Psoas muscle (tissue), 8 donors: ENCODE data around the gene COPG2. TPM values are rescaled to one million over a fixed set of nuclear protein-coding genes. Genes with fewer than 3 reads are reported as not detected.
A peak's percentile ranks its signal among the peaks of the same experiment; 100 is the strongest.

ENCODE experiments used
- ATAC-seq, 4 donors: fragments of 200-7000 bp; cut with Tn5 transposase; one replicate each; pipeline ENCODE4 v1.9.1; 2020; ENCODE audit warnings: moderate library complexity in 3 of 4, mild to moderate bottlenecking in 2 of 4
- DNase-seq, 2 donors: peaks; one replicate each; pipeline ENCODE4 v3.0.0-alpha.2; 2020
- H3K27ac ChIP-seq: fragments of 200-600 bp; one replicate; pipeline ENCODE4 v1.8.0; 2022
- H3K27me3 ChIP-seq, 3 donors: fragments of 200-600 bp in 1 of 3; one replicate each; pipeline versions ENCODE4 v1.6.1 to v1.8.0; 2013 to 2022; ENCODE audit warnings: low read length in 2 of 3, mild to moderate bottlenecking in 2 of 3, moderate library complexity in 1 of 3; ENCODE audit not compliant: insufficient read depth in 3 of 3
- H3K36me3 ChIP-seq, 2 donors: fragments of 200-600 bp in 1 of 2; one replicate each; pipeline versions ENCODE4 v1.6.1 to v1.8.0; 2013 to 2022; ENCODE audit warnings: low read depth in 1 of 2, mild to moderate bottlenecking in 1 of 2, moderate library complexity in 1 of 2; ENCODE audit not compliant: insufficient read depth in 1 of 2
- H3K4me1 ChIP-seq: fragments of 200-600 bp; one replicate; pipeline ENCODE4 v1.8.0; 2022
- H3K4me3 ChIP-seq: fragments of 200-600 bp; one replicate; pipeline ENCODE4 v1.8.0; 2022; ENCODE audit warnings: mild to moderate bottlenecking
- H3K9me3 ChIP-seq: fragments of 200-600 bp; one replicate; pipeline ENCODE4 v1.8.0; 2022
- WGBS, 3 donors: extraction: QIAGEN DNeasy Blood & Tissue Kit; methylation state at CpG; one replicate each; pipeline versions ENCODE4 v1.1.6 to v1.1.7; 2013; 5-methylcytosine and 5-hydroxymethylcytosine counted together
- intact Hi-C, 2 donors: fragments of 100-400 bp; cut with DNase I; formaldehyde crosslinking; loops; one replicate each; pipeline versions ENCODE4 v1.11.0 to v1.14.2; 2022
- polyA plus RNA-seq, 3 donors: library from polyadenylated mRNA; stranded (reverse); fragments of 200-250 nt; gene quantifications; one replicate each; pipeline ENCODE4 v1.2.3, GENCODE V29; 2013
- total RNA-seq, 4 donors: library from RNA; stranded (reverse); fragmentation: NEBNext Ultra II Directional in 2 of 4; extraction: Animal tissue kit (Norgen Biotek cat#: 25700) in 2 of 4; gene quantifications; one replicate each; pipeline versions ENCODE4 v1.2.1 to v1.2.4, GENCODE V29; 2021 to 2023
- TF ChIP-seq, protein P1 (sequence below): fragments of 200-600 bp; IDR thresholded peaks from one replicate; pipeline ENCODE4 v1.8.0; 2022; ENCODE audit warnings: antibody characterized with exemption
- donor health status: healthy with polysubstance abuse.
- donor health status: DM: no; HTN: no; CAD: no; lungs with moderate emphysema.
- donor health status: Bipolar disorder and iron deficiency.
- donor health status: healthy.
- donor health status: DM: yes; HTN: yes; CAD: no.
- donor health status: DM: no; HTN: no; CAD: no.
- donor health status: DM: no; HTN: no; CAD: no.
- donor health status: DM: yes; HTN: yes; CAD: no.

The COPG2 gene
- total and polyA plus RNA-seq, 7 donors: 9.6 to 21.5 (median 13.2) TPM

DNA sequence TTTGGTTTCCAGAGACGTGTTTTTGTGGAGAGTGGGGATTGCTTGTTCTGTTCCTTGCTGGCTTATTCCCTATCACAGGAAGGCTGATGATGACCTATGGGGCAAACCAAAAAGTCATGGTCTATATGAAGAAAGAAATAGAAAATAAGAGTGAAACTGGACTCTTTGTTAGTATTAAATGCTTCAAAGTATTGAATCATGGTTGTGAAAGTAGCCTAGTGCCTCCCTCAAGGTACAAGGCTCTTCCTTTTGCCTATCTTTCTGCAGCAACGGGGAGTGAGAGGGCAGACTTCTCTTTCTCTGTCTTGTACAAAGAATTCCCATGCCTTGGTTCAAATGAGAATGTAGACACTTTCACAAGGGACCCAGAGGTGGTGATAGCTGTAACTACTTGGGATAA lies 167.6 kb downstream of the COPG2 start:
- peaks cover 0 to 17% of the 10 kb centered on the region in 2 donors for H3K36me3 ChIP-seq
- WGBS, 3 donors: 75 to 78% (median 77%) methylated on average over 2 of the region's 2 CpGs
- no peak for DNase-seq
- H3K27me3 ChIP-seq: peaks cover 0 to 3% (median 0%) of the 10 kb centered on the region in 3 donors
- no peak for ATAC-seq
- H3K4me3 ChIP-seq: no peak overlapping the region
- H3K4me1 ChIP-seq: no peaks in the 10 kb centered on the region
- H3K9me3 ChIP-seq: no peaks in the 10 kb centered on the region
- intact Hi-C loops: no loop called here
- H3K27ac ChIP-seq: no peak overlapping the region
- TF ChIP-seq, protein P1, sequence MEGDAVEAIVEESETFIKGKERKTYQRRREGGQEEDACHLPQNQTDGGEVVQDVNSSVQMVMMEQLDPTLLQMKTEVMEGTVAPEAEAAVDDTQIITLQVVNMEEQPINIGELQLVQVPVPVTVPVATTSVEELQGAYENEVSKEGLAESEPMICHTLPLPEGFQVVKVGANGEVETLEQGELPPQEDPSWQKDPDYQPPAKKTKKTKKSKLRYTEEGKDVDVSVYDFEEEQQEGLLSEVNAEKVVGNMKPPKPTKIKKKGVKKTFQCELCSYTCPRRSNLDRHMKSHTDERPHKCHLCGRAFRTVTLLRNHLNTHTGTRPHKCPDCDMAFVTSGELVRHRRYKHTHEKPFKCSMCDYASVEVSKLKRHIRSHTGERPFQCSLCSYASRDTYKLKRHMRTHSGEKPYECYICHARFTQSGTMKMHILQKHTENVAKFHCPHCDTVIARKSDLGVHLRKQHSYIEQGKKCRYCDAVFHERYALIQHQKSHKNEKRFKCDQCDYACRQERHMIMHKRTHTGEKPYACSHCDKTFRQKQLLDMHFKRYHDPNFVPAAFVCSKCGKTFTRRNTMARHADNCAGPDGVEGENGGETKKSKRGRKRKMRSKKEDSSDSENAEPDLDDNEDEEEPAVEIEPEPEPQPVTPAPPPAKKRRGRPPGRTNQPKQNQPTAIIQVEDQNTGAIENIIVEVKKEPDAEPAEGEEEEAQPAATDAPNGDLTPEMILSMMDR: no peak

DNA sequence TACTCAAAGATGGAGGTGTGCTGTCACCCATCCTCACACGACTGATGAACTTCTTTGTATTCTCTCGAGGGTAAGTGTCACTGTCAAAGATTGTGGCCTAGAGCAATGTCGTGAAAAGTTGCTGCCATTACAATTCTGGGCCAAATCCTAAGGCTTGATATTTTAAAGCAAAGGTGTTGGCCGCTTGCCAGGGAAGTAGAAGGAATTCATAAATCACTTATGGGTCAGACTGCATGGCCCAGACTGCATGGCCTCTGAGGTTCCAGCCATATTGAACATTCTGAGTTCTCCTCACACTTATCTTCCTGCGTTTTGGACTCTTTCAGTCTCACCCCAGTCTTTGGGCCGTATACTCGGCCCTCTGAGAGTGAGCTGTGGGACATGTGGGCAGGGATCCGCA lies 168.1 kb downstream of the COPG2 start:
- H3K27ac ChIP-seq: no peak overlapping the region
- DNase-seq: no peak
- H3K4me3 ChIP-seq: no peak overlapping the region
- H3K9me3 ChIP-seq: no peaks in the 10 kb centered on the region
- peaks cover 0 to 3% (median under 1%) of the 10 kb centered on the region in 3 donors for H3K27me3 ChIP-seq
- TF ChIP-seq, protein P1: no peak
- intact Hi-C loops: no loop called here
- no peak for ATAC-seq
- peaks cover 0 to 17% of the 10 kb centered on the region in 2 donors for H3K36me3 ChIP-seq
- H3K4me1 ChIP-seq: no peaks in the 10 kb centered on the region
- 77 to 81% (median 78%) methylated on average over 8 of the region's 8 CpGs for WGBS, 3 donors

GRCh38 chr7:130494431-130494858 lies 174.1 kb downstream of the COPG2 start:
- intact Hi-C loops: no loop called here
- TF ChIP-seq, protein P1: no peak
- 47 to 52% (median 51%) methylated on average over 2 of the region's 2 CpGs for WGBS, 3 donors
- no peak for DNase-seq
- no peaks in the 10 kb centered on the region for H3K9me3 ChIP-seq
- no peaks in the 10 kb centered on the region for H3K36me3 ChIP-seq
- no peak for ATAC-seq
- no peak overlapping the region for H3K4me3 ChIP-seq
- peaks cover 0 to 47% (median 16%) of the 10 kb centered on the region in 3 donors for H3K27me3 ChIP-seq
- H3K27ac ChIP-seq: no peak overlapping the region
- H3K4me1 ChIP-seq: no peaks in the 10 kb centered on the region

- Histone ChIP-seq H3K4me1 (no peaks in the 10 kb centered on the region), H3K27me3 (peaks cover 0 to 50% (median 21%) of the 10 kb centered on the region in 3 donors), H3K27ac (no peak overlapping the region), H3K4me3 (peak overlapping the region; percentile 61), H3K36me3 (no peaks in the 10 kb centered on the region), H3K9me3 (no peaks in the 10 kb centered on the region)
- 44 to 49% (median 49%) methylated on average over 13 of the region's 13 CpGs for WGBS, 3 donors
- ATAC-seq: no peak
- intact Hi-C loops: no loop called here
- TF ChIP-seq, protein P1: no peak
- no peak for DNase-seq
These were observed 175.2 kb downstream of the COPG2 start for GRCh38 chr7:130493275-130493873.
